K562 (cell line): ENCODE results near the gene ATP1A3.

Source experiments
- ATF1 ChIP-seq, 2 experiments: fragments of 450-650 bp in 1 of 2; IDR thresholded peaks; 2 replicates each; pipeline ENCODE4 v1.6.1; 2016; ENCODE audit warnings: missing compliant biosample characterization in 1 of 2, missing genetic modification characterization in 1 of 2
- CTCF ChIP-seq, 3 experiments: IDR thresholded peaks in 2 of 3; conservative IDR thresholded peaks in 1 of 3; 2 replicates each; pipeline ENCODE4 v1.5.1; 2011 to 2012; ENCODE audit warnings: low read length in 3 of 3, mild to moderate bottlenecking in 3 of 3, control low read depth in 2 of 3, improper control_type of control experiment in 1 of 3, inconsistent platforms in 1 of 3, low read depth in 1 of 3, mixed read lengths in 1 of 3, moderate library complexity in 1 of 3; ENCODE audit not compliant: insufficient read depth in 2 of 3
- FOXJ2 ChIP-seq: fragments of 200-800 bp; sonication (Bioruptor generic); IDR thresholded peaks from 2 replicates; pipeline ENCODE4 v1.6.1; 2016; ENCODE audit warnings: missing genetic modification characterization, missing compliant biosample characterization
- SOX6 ChIP-seq: fragments of 450-650 bp; IDR thresholded peaks from 2 replicates; pipeline ENCODE4 v1.6.1; 2014; ENCODE audit warnings: mild to moderate bottlenecking
- ZHX1 ChIP-seq: fragments of 150-350 bp; conservative IDR thresholded peaks from 2 replicates; pipeline ENCODE4 v1.6.1; 2014; ENCODE audit warnings: low read length
- ZNF436 ChIP-seq: fragments of 250-450, 450-650 bp; sonication (Bioruptor Pico); formaldehyde crosslinking; IDR thresholded peaks from 2 replicates; pipeline ENCODE4 v1.7.0; 2020; ENCODE audit warnings: mild to moderate bottlenecking

- TF ChIP-seq CTCF (IDR thresholded peaks at IDR 0.05 in 2 of 3, conservative IDR thresholded peaks at IDR 0.05 in 1 of 3; ENCODE audit: insufficient read depth in 2 of 3, low read depth in 1 of 3, low read length in 3 of 3) (no peak), ZHX1 (no peak), SOX6 (no peak), ATF1 (CRISPR knock-in tag; IDR thresholded peaks at IDR 0.05) (no peak), ATF1 (tag; IDR thresholded peaks at IDR 0.05) (no peak), FOXJ2 (tag) (no peak), ZNF436 (CRISPR knock-in tag) (no peak)
Observed at GRCh38 chr19:41994521-41994971, 516 bp upstream of the ATP1A3 start.
